CD4-positive, alpha-beta T cell treated with Interleukin-17A for 4 hours (primary cell): ENCODE data around the gene ZBTB5.

Experiments
- DNase-seq: peaks from one replicate; pipeline ENCODE4 v3.0.0-alpha.2; 2020; ENCODE audit warnings: mixed read lengths

ZBTB5 gene

GRCh38 chr9:37423508-37423907 is 41.7 kb downstream of the ZBTB5 start:
- DNase-seq = no peak

- DNase-seq = peak; percentile 95
These were observed 42.8 kb downstream of the ZBTB5 start, which contains the start of gene GRHPR for GRCh38 chr9:37422289-37423104. Gene GRHPR (plus strand): TSS chr9:37422696. CDS start chr9:37422751, 55 bp downstream.

GRCh38 chr9:37421914-37422288 is 43.3 kb downstream of the ZBTB5 start:
- DNase-seq = no peak

GRCh38 chr9:37420271-37421215 is 44.7 kb downstream of the ZBTB5 start:
- no peak for DNase-seq

GRCh38 chr9:37419204-37419603 is 46.0 kb downstream of the ZBTB5 start:
- no peak for DNase-seq

GRCh38 chr9:37417857-37418618 is 47.2 kb downstream of the ZBTB5 start:
- DNase-seq = no peak

- no peak for DNase-seq
These were observed 47.9 kb downstream of the ZBTB5 start for GRCh38 chr9:37417252-37417803.

GRCh38 chr9:37415011-37415719 is 50.1 kb downstream of the ZBTB5 start:
- peak; percentile 80 for DNase-seq

- no peak for DNase-seq
These were observed 50.7 kb downstream of the ZBTB5 start for GRCh38 chr9:37414503-37414943.

- no peak for DNase-seq
These were observed 51.9 kb downstream of the ZBTB5 start for GRCh38 chr9:37413311-37413710.

- DNase-seq = no peak
These were observed 52.7 kb downstream of the ZBTB5 start for GRCh38 chr9:37412431-37413151.

GRCh38 chr9:37410969-37411785 is 54.1 kb downstream of the ZBTB5 start:
- no peak for DNase-seq

GRCh38 chr9:37410354-37410861 is 54.8 kb downstream of the ZBTB5 start:
- no peak for DNase-seq

- peak; percentile 63 for DNase-seq
These were observed 56.1 kb downstream of the ZBTB5 start for GRCh38 chr9:37408933-37409710.

- no peak for DNase-seq
These were observed 57.8 kb downstream of the ZBTB5 start for GRCh38 chr9:37407468-37407867.

- DNase-seq = no peak
These were observed 58.4 kb downstream of the ZBTB5 start for GRCh38 chr9:37406603-37407401.

- DNase-seq = no peak
These were observed 59.4 kb downstream of the ZBTB5 start for GRCh38 chr9:37405764-37406380.

- no peak for DNase-seq
These were observed 59.9 kb downstream of the ZBTB5 start for GRCh38 chr9:37405350-37405749.
